ENCODE data around the gene YAE1. TPM values are rescaled to one million over a fixed set of nuclear protein-coding genes. Genes with fewer than 3 reads are reported as not detected.

The YAE1 gene
- total RNA-seq, 1 donor from 2014 or later = 79.3 TPM

DNA sequence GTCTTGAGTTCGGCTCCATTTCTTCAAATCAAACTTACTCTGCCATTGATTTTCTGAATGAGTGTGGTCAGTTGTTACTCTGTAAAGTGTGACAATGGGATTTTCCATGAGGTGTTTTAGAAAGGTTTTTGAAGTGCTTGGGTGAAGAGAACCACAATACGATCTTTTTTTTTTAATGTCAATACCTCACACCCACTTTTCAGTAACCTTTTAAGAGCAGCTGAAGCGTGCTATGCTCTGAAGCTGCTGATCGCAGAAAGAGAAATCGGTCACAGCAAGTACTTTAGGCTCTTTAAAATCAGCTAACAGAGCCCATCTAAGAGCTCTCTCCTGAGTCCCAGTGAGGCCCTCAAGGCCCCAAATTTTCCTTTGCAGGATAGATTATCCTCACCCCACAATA is 34.4 kb upstream of the YAE1 start:
- H3K4me1 Mint-ChIP-seq = peaks cover 42% of the 10 kb centered on the region
- no peak overlapping the region for H3K27ac Mint-ChIP-seq
- Histone ChIP-seq H3K27me3 (no peaks in the 10 kb centered on the region), H3K4me3 (no peak overlapping the region), H3K27ac (no peak overlapping the region), H3K4me1 (peaks cover 25% of the 10 kb centered on the region), H3K9ac (no peak overlapping the region), H3K9me3 (ENCODE audit: low read depth) (no peaks in the 10 kb centered on the region), H3K4me2 (no peak overlapping the region), H3K79me2 (ENCODE audit: low read depth) (no peaks in the 10 kb centered on the region), H2AFZ (replicated peaks) (peak overlapping the region; percentile 18), H3K36me3 (no peaks in the 10 kb centered on the region), H3F3A (ENCODE audit: low read depth) (peaks cover 10% of the 10 kb centered on the region), H4K20me1 (ENCODE audit: low read depth) (no peaks in the 10 kb centered on the region)
- no peaks in the 10 kb centered on the region for H3K36me3 Mint-ChIP-seq
- H3K4me3 Mint-ChIP-seq = no peak overlapping the region
- TF ChIP-seq EZH2phosphoT487 (IDR thresholded peaks at IDR 0.05) (no peak), EZH2 (IDR thresholded peaks at IDR 0.05) (no peak)
- TF ChIP-seq, protein P1, sequence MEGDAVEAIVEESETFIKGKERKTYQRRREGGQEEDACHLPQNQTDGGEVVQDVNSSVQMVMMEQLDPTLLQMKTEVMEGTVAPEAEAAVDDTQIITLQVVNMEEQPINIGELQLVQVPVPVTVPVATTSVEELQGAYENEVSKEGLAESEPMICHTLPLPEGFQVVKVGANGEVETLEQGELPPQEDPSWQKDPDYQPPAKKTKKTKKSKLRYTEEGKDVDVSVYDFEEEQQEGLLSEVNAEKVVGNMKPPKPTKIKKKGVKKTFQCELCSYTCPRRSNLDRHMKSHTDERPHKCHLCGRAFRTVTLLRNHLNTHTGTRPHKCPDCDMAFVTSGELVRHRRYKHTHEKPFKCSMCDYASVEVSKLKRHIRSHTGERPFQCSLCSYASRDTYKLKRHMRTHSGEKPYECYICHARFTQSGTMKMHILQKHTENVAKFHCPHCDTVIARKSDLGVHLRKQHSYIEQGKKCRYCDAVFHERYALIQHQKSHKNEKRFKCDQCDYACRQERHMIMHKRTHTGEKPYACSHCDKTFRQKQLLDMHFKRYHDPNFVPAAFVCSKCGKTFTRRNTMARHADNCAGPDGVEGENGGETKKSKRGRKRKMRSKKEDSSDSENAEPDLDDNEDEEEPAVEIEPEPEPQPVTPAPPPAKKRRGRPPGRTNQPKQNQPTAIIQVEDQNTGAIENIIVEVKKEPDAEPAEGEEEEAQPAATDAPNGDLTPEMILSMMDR (IDR thresholded peaks at IDR 0.05) = no peak
- H3K27me3 Mint-ChIP-seq (ENCODE audit: insufficient read depth, low read depth) = peaks cover 7% of the 10 kb centered on the region
- DNase-seq (ENCODE audit: low spot score) = no peak
- no peaks in the 10 kb centered on the region for H3K9me3 Mint-ChIP-seq

- no peak overlapping the region for H3K27ac Mint-ChIP-seq
- H4K20me1 ChIP-seq (ENCODE audit: low read depth) = no peaks in the 10 kb centered on the region
Measured at GRCh38 chr7:39532832-39533231, 33.4 kb upstream of the YAE1 start.

DNA sequence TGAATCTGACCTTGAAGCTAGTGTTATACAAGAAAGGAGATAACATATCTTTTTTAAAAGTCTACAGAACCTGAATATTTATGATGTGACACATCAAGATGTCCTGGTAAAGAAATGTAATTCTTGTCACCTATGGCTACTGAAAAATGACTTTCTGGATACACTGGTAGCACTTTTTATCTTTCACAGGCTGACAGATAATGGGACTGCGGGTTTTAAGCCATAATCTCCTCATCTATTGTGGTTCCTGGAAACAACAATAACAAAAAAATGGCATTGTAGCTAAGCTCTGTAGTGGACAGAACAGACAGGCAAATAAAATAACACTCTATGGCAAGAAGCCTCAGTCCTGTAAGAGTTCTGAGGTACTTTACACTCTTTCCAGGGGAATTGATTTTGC is 31.6 kb upstream of the YAE1 start:
- no peak overlapping the region for H3K4me3 ChIP-seq
- no peaks in the 10 kb centered on the region for H4K20me1 ChIP-seq (ENCODE audit: low read depth)
- TF ChIP-seq EZH2 (IDR thresholded peaks at IDR 0.05) = no peak
- TF ChIP-seq, protein P1 (IDR thresholded peaks at IDR 0.05) = no peak
- no peak for TF ChIP-seq EZH2phosphoT487 (IDR thresholded peaks at IDR 0.05)
- H2AFZ ChIP-seq (replicated peaks) = no peak overlapping the region
- no peaks in the 10 kb centered on the region for H3K9me3 ChIP-seq (ENCODE audit: low read depth)
- H3K4me1 ChIP-seq = peaks cover 20% of the 10 kb centered on the region
- H3K9me3 Mint-ChIP-seq = no peaks in the 10 kb centered on the region
- H3K27ac ChIP-seq = no peak overlapping the region
- H3K27me3 ChIP-seq = no peaks in the 10 kb centered on the region
- peaks cover 7% of the 10 kb centered on the region for H3K27me3 Mint-ChIP-seq (ENCODE audit: insufficient read depth, low read depth)
- no peaks in the 10 kb centered on the region for H3K36me3 ChIP-seq
- H3K79me2 ChIP-seq (ENCODE audit: low read depth) = no peaks in the 10 kb centered on the region
- H3F3A ChIP-seq (ENCODE audit: low read depth) = peaks cover 10% of the 10 kb centered on the region
- H3K9ac ChIP-seq = no peak overlapping the region
- H3K4me1 Mint-ChIP-seq = peaks cover 40% of the 10 kb centered on the region
- no peak overlapping the region for H3K4me2 ChIP-seq
- no peak overlapping the region for H3K4me3 Mint-ChIP-seq
- H3K36me3 Mint-ChIP-seq = no peaks in the 10 kb centered on the region
- no peak overlapping the region for H3K27ac Mint-ChIP-seq
- no peak for DNase-seq (ENCODE audit: low spot score)

More at GRCh38 chr7:39532832-39533231, 33.4 kb upstream of the YAE1 start:
- H3K27me3 ChIP-seq = no peaks in the 10 kb centered on the region
- no peak overlapping the region for H3K4me3 ChIP-seq
- H3K4me2 ChIP-seq = no peak overlapping the region
- peaks cover 5% of the 10 kb centered on the region for H3K27me3 Mint-ChIP-seq (ENCODE audit: insufficient read depth, low read depth)
- H2AFZ ChIP-seq (replicated peaks) = no peak overlapping the region
- H3K4me1 Mint-ChIP-seq = peaks cover 42% of the 10 kb centered on the region
- TF ChIP-seq EZH2 (IDR thresholded peaks at IDR 0.05) (no peak), EZH2phosphoT487 (IDR thresholded peaks at IDR 0.05) (no peak)
- TF ChIP-seq, protein P1 (IDR thresholded peaks at IDR 0.05) = no peak
- no peaks in the 10 kb centered on the region for H3K36me3 ChIP-seq
- peaks cover 25% of the 10 kb centered on the region for H3K4me1 ChIP-seq
- DNase-seq (ENCODE audit: low spot score) = no peak
- no peak overlapping the region for H3K27ac ChIP-seq
- H3K79me2 ChIP-seq (ENCODE audit: low read depth) = no peaks in the 10 kb centered on the region
- no peak overlapping the region for H3K9ac ChIP-seq
- no peaks in the 10 kb centered on the region for H3K36me3 Mint-ChIP-seq
- no peaks in the 10 kb centered on the region for H3K9me3 ChIP-seq (ENCODE audit: low read depth)
- peaks cover 10% of the 10 kb centered on the region for H3F3A ChIP-seq (ENCODE audit: low read depth)
- H3K4me3 Mint-ChIP-seq = no peak overlapping the region
- no peaks in the 10 kb centered on the region for H3K9me3 Mint-ChIP-seq
